ENCODE results near the gene FBXW11. TPM values are rescaled to one million over a fixed set of nuclear protein-coding genes. Genes with fewer than 3 reads are reported as not detected.

The FBXW11 gene
- total RNA-seq = 59.9 and 75.0 TPM in 2 replicates

DNA sequence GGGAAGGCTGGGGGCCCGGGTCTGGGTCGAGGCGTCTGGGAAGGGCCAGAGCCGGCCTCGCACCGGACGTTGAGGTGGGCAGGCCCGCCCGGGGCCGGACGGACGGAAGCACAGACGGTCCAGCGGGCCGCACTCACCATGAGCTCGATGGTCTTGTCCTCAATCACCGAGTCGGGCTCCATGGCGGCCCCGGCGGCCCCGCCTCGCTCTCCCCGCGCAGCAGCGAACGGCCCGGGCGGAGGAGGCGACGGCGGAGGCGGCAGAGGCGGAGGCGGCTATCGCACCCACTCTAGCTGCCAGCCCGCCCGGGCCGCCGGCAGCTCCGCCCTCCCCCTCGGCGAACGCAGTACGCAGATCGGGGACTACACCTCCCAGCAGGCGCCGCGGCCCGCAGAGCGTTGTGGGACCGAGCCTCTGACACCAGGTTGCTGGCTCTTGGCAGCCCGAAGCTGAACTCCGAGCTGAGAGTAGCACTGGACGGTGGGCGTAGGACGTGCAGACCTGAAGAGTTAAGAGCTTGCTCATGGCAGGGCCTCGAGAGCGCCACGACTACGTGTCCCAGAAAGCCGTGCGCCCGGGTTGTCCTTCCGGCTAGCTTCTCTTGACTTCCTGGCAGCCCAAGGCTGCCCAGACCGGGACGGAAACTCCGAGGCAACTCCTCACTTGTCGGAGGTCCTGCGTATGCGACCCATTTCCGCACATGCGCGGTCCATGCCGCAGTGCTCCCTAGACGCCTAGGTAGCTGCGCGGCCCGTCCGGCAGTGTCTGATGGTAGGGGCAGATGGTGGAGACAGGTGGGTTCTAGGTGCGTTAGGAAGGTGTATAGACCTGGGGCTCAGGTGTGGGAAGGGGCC, at the start of gene FBXW11:
Gene FBXW11 (minus strand): TSS at position 318 of the 854 bp plus-strand sequence. CDS start 136 bp downstream, at position 182.

Other genes starting within 250 kb of the FBXW11 start
- gene SMIM23, start 220.8 kb downstream of the FBXW11 start, total RNA-seq = not detected in 2 replicates
- 27.4 and 34.9 TPM in 2 replicates for gene STK10, start 181.6 kb upstream of the FBXW11 start, total RNA-seq
- gene EFCAB9, start 187.5 kb upstream of the FBXW11 start, total RNA-seq = not detected in 2 replicates

All from dermis lymphatic vessel endothelial cell (primary cell).